ENCODE results near the gene RBBP8. TPM values are rescaled to one million over a fixed set of nuclear protein-coding genes. Genes with fewer than 3 reads are reported as not detected.

Gene RBBP8
- total RNA-seq, 5 donors from 2014 or later (not counting 1 experiment from before 2014, with no cell fraction given), result 2.9 to 5.8 (median 4.1) TPM

- Histone ChIP-seq H3K27ac (ENCODE audit: low read length) (no peak overlapping the region), H3K4me3 (ENCODE audit: control insufficient read depth in 1 of 2, extremely low read depth in 1 of 2, low read length in 1 of 2) (no peak overlapping the region), H3K9me3 (no peaks in the 10 kb centered on the region), H3K27me3 (replicated peaks in 1 of 2; ENCODE audit: control insufficient read depth in 2 of 2, extremely low read depth in 1 of 2, insufficient read depth in 2 of 2, low read length in 1 of 2) (no peaks in the 10 kb centered on the region), H3K4me1 (ENCODE audit: control insufficient read depth in 1 of 2, extremely low read depth in 1 of 2, insufficient read depth in 2 of 2, low read length in 2 of 2) (peaks cover 41 to 64% of the 10 kb centered on the region in 2 experiments), H3K36me3 (ENCODE audit: control insufficient read depth in 2 of 2, extremely low read depth in 1 of 2, insufficient read depth in 1 of 2, low read length in 1 of 2) (no peaks in the 10 kb centered on the region)
- ChIA-PET POLR2A (interaction anchor here in 1 of 2 donors (0.6 kb wide), 2 partner anchors 374 to 1483 kb away, joined by 5 read pairs; no protein-coding TSS in a partner anchor), CTCF (interaction anchor here in 1 of 2 donors (1.3 kb wide), 1 partner anchor 35 kb away, joined by 3 read pairs; no protein-coding TSS in a partner anchor)
- Mint-ChIP-seq H3K9me3 (peaks cover 0 to 4% (median 3%) of the 10 kb centered on the region in 3 donors), H3K4me3 (peak overlapping the region in 1 of 3 donors; percentile 69), H3K4me1 (peaks cover 58 to 68% (median 61%) of the 10 kb centered on the region in 3 donors), H3K36me3 (peaks cover 3% of the 10 kb centered on the region), H3K27me3 (no peaks in the 10 kb centered on the region), H3K27ac (peak overlapping the region; percentile 27 to 52)
- DNase-seq (no peak), ATAC-seq (replicated peaks in 1 of 4) (no peak)
- 94% methylated on average over 5 of the region's 7 CpGs for WGBS (ENCODE audit: insufficient coverage)
Observed at GRCh38 chr18:23068570-23069310, 135.6 kb downstream of the RBBP8 start.

DNA sequence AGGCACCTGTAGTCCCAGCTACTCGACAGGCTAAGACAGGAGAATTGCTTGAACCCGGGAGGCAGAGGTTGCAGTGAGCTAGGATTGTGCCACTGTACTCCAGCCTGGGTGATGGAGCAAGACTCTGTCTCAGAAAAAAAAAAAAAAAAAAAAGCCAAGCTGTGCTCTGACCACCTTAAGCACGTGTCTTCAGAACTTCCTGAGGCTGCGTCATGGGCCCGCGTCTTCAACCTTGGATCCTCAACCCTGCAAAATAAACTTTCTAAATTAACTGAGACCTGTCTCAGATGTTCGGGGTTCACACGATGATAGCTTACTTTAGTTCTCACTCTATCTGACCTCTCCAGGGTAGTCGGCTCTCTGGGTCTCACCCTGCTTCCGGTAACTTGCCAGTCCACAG, 136.4 kb downstream of the RBBP8 start:
- Histone ChIP-seq H3K9me3 (no peaks in the 10 kb centered on the region), H3K4me3 (ENCODE audit: control insufficient read depth in 1 of 2, extremely low read depth in 1 of 2, low read length in 1 of 2) (no peak overlapping the region), H3K36me3 (ENCODE audit: control insufficient read depth in 2 of 2, extremely low read depth in 1 of 2, insufficient read depth in 1 of 2, low read length in 1 of 2) (no peaks in the 10 kb centered on the region), H3K27ac (ENCODE audit: low read length) (peak overlapping the region; percentile 33), H3K4me1 (ENCODE audit: control insufficient read depth in 1 of 2, extremely low read depth in 1 of 2, insufficient read depth in 2 of 2, low read length in 2 of 2) (peaks cover 41 to 67% of the 10 kb centered on the region in 2 experiments), H3K27me3 (replicated peaks in 1 of 2; ENCODE audit: control insufficient read depth in 2 of 2, extremely low read depth in 1 of 2, insufficient read depth in 2 of 2, low read length in 1 of 2) (no peaks in the 10 kb centered on the region)
- POLR2A ChIA-PET, result interaction anchor here (0.6 kb wide), 5 partner anchors 13 to 1483 kb away, joined by 3 to 5 read pairs (median 5); no protein-coding TSS in a partner anchor
- Mint-ChIP-seq H3K9me3 (peaks cover 0 to 4% (median 3%) of the 10 kb centered on the region in 3 donors), H3K36me3 (peaks cover 3% of the 10 kb centered on the region), H3K27me3 (no peaks in the 10 kb centered on the region), H3K27ac (peak overlapping the region; percentile 50 to 80), H3K4me3 (peak overlapping the region in 1 of 3 donors; percentile 69), H3K4me1 (peaks cover 64 to 75% (median 68%) of the 10 kb centered on the region in 3 donors)
- CTCF ChIA-PET, result interaction anchor here (0.6 to 1.3 kb wide), 3 partner anchors 22 to 133 kb away, joined by 3 to 4 read pairs (median 3); no protein-coding TSS in a partner anchor
- WGBS (ENCODE audit: insufficient coverage), result 59% methylated on average over 4 of the region's 10 CpGs
- ATAC-seq (replicated peaks in 1 of 4) (peak; percentile 36 to 54 (median 48)), DNase-seq (peak in 34 of 35 experiments; percentile 24 to 72 (median 52))

GRCh38 chr18:23069898-23070297, 136.8 kb downstream of the RBBP8 start:
- ChIA-PET CTCF (interaction anchor here (0.6 to 1.3 kb wide), 3 partner anchors 22 to 134 kb away, joined by 3 to 4 read pairs (median 3); no protein-coding TSS in a partner anchor), POLR2A (interaction anchor here (0.6 kb wide), 3 partner anchors 13 to 365 kb away, joined by 3 to 5 read pairs (median 4); no protein-coding TSS in a partner anchor)
- Histone ChIP-seq H3K4me1 (ENCODE audit: control insufficient read depth in 1 of 2, extremely low read depth in 1 of 2, insufficient read depth in 2 of 2, low read length in 2 of 2) (peaks cover 41 to 67% of the 10 kb centered on the region in 2 experiments), H3K36me3 (ENCODE audit: control insufficient read depth in 2 of 2, extremely low read depth in 1 of 2, insufficient read depth in 1 of 2, low read length in 1 of 2) (no peaks in the 10 kb centered on the region), H3K4me3 (ENCODE audit: control insufficient read depth in 1 of 2, extremely low read depth in 1 of 2, low read length in 1 of 2) (no peak overlapping the region), H3K9me3 (no peaks in the 10 kb centered on the region), H3K27ac (ENCODE audit: low read length) (peak overlapping the region; percentile 33), H3K27me3 (replicated peaks in 1 of 2; ENCODE audit: control insufficient read depth in 2 of 2, extremely low read depth in 1 of 2, insufficient read depth in 2 of 2, low read length in 1 of 2) (no peaks in the 10 kb centered on the region)
- ATAC-seq (replicated peaks in 1 of 4) (no peak), DNase-seq (peak in 4 of 35 experiments; percentile 5 to 13 (median 10))
- peaks cover 65 to 76% (median 69%) of the 10 kb centered on the region in 3 donors for H3K4me1 Mint-ChIP-seq
- peak overlapping the region in 1 of 3 donors; percentile 69 for H3K4me3 Mint-ChIP-seq
- H3K27ac Mint-ChIP-seq, result peak overlapping the region; percentile 50 to 80
- H3K36me3 Mint-ChIP-seq, result peaks cover 3% of the 10 kb centered on the region
- H3K27me3 Mint-ChIP-seq, result no peaks in the 10 kb centered on the region
- no CpG with 5 or more reads among the region's 1 CpG for WGBS (ENCODE audit: insufficient coverage)
- H3K9me3 Mint-ChIP-seq, result peaks cover 0 to 4% (median 3%) of the 10 kb centered on the region in 3 donors

- Histone ChIP-seq H3K4me1 (ENCODE audit: control insufficient read depth in 1 of 2, extremely low read depth in 1 of 2, insufficient read depth in 2 of 2, low read length in 2 of 2) (peaks cover 41 to 67% of the 10 kb centered on the region in 2 experiments), H3K4me3 (ENCODE audit: control insufficient read depth in 1 of 2, extremely low read depth in 1 of 2, low read length in 1 of 2) (peak overlapping the region in 1 of 2 donors; percentile 46), H3K27ac (ENCODE audit: low read length) (peak overlapping the region; percentile 50), H3K27me3 (replicated peaks in 1 of 2; ENCODE audit: control insufficient read depth in 2 of 2, extremely low read depth in 1 of 2, insufficient read depth in 2 of 2, low read length in 1 of 2) (no peaks in the 10 kb centered on the region), H3K9me3 (no peaks in the 10 kb centered on the region), H3K36me3 (ENCODE audit: control insufficient read depth in 2 of 2, extremely low read depth in 1 of 2, insufficient read depth in 1 of 2, low read length in 1 of 2) (no peaks in the 10 kb centered on the region)
- peak; percentile 99 for ATAC-seq (replicated peaks in 1 of 4)
- no peaks in the 10 kb centered on the region for H3K27me3 Mint-ChIP-seq
- ChIA-PET POLR2A (interaction anchor here in 1 of 2 donors (0.6 kb wide), 1 partner anchor 93 kb away, joined by 3 read pairs; no protein-coding TSS in a partner anchor), CTCF (interaction anchor here in 1 of 2 donors (0.6 to 1.0 kb wide), 4 partner anchors 21 to 138 kb away, joined by 3 read pairs; partner anchors contain the start of gene RBBP8)
- 9% methylated on average over 4 of the region's 5 CpGs for WGBS (ENCODE audit: insufficient coverage)
- peaks cover 0 to 4% (median 3%) of the 10 kb centered on the region in 3 donors for H3K9me3 Mint-ChIP-seq
- peak overlapping the region; percentile 40 to 73 (median 69) for H3K4me3 Mint-ChIP-seq
- DNase-seq, result peak; percentile 63 to 93 (median 87)
- H3K4me1 Mint-ChIP-seq, result peaks cover 67 to 76% (median 70%) of the 10 kb centered on the region in 3 donors
- peak overlapping the region; percentile 76 to 77 for H3K27ac Mint-ChIP-seq
- H3K36me3 Mint-ChIP-seq, result peaks cover 3% of the 10 kb centered on the region
Observed at GRCh38 chr18:23071285-23071684, 138.2 kb downstream of the RBBP8 start.

- Mint-ChIP-seq H3K27ac (peak overlapping the region; percentile 18 to 77), H3K36me3 (peaks cover 2% of the 10 kb centered on the region), H3K27me3 (no peaks in the 10 kb centered on the region), H3K4me1 (peaks cover 66 to 68% (median 68%) of the 10 kb centered on the region in 3 donors), H3K4me3 (peak overlapping the region in 1 of 3 donors; percentile 69), H3K9me3 (peaks cover 0 to 2% (median 2%) of the 10 kb centered on the region in 3 donors)
- Histone ChIP-seq H3K27ac (ENCODE audit: low read length) (peak overlapping the region; percentile 50), H3K4me1 (ENCODE audit: control insufficient read depth in 1 of 2, extremely low read depth in 1 of 2, insufficient read depth in 2 of 2, low read length in 2 of 2) (peaks cover 41 to 62% of the 10 kb centered on the region in 2 experiments), H3K27me3 (replicated peaks in 1 of 2; ENCODE audit: control insufficient read depth in 2 of 2, extremely low read depth in 1 of 2, insufficient read depth in 2 of 2, low read length in 1 of 2) (no peaks in the 10 kb centered on the region), H3K9me3 (no peaks in the 10 kb centered on the region), H3K36me3 (ENCODE audit: control insufficient read depth in 2 of 2, extremely low read depth in 1 of 2, insufficient read depth in 1 of 2, low read length in 1 of 2) (no peaks in the 10 kb centered on the region), H3K4me3 (ENCODE audit: control insufficient read depth in 1 of 2, extremely low read depth in 1 of 2, low read length in 1 of 2) (peak overlapping the region in 1 of 2 donors; percentile 46)
- ATAC-seq (replicated peaks in 1 of 4), result no peak
- WGBS (ENCODE audit: insufficient coverage), result 100% methylated on average over 1 of the region's 9 CpGs
- ChIA-PET POLR2A (no interaction called here), CTCF (interaction anchor here in 1 of 2 donors (0.6 kb wide), 1 partner anchor 29 kb away, joined by 3 read pairs; no protein-coding TSS in a partner anchor)
- no peak for DNase-seq
Observed at GRCh38 chr18:23072079-23072478, 139.0 kb downstream of the RBBP8 start.
